SK-N-SH (cell line): ENCODE measurements around the gene SPATA6. TPM values are rescaled to one million over a fixed set of nuclear protein-coding genes. Genes with fewer than 3 reads are reported as not detected.

ENCODE experiments used
- CTCF ChIA-PET: fragments of 300-600, 350-600 bp; formaldehyde crosslinking; extraction: SDS; loops from one replicate; lab custom pipeline; 2021; lab: Yijun Ruan, JAX
- POLR2A ChIA-PET: fragments of 350-600 bp; sonication (Branson Sonifier 250); formaldehyde crosslinking; extraction: SDS; loops from one replicate; lab custom pipeline; 2020; ENCODE audit warnings: antibody characterized with exemption, inconsistent platforms; lab: Yijun Ruan, JAX
- DNase-seq: peaks from one replicate; pipeline ENCODE4 v3.0.0; 2012
- H2AFZ ChIP-seq: fragments of 200-600 bp; sonication (generic); 2 replicates; pipeline ENCODE4 v1.8.1; 2016; ENCODE audit warnings: antibody characterized with exemption, mild to moderate bottlenecking, low read depth
- H3F3A ChIP-seq: fragments of 200-600 bp; sonication (generic); replicated peaks from 2 replicates; pipeline ENCODE3; 2016; ENCODE audit warnings: antibody characterized with exemption, mild to moderate bottlenecking; ENCODE audit not compliant: insufficient read depth
- H3K27ac ChIP-seq, 2 experiments: fragments of 200-500 bp in 1 of 2; fragments of 200-600 bp in 1 of 2; sonication (Bioruptor generic) in 1 of 2; sonication (generic), shearing (Covaris generic) in 1 of 2; 2 replicates each; pipeline versions ENCODE4 v1.5.1 to v1.6.1; 2014 to 2016; ENCODE audit warnings: low read depth in 2 of 2, inconsistent platforms in 1 of 2, low read length in 1 of 2, mild to moderate bottlenecking in 1 of 2, mixed read lengths in 1 of 2
- H3K27me3 ChIP-seq: fragments of 200-600 bp; sonication (generic), shearing (Covaris generic); 2 replicates; pipeline ENCODE4 v1.6.1; 2016; ENCODE audit warnings: mixed run types; ENCODE audit not compliant: insufficient read depth
- H3K36me3 ChIP-seq, 2 experiments: fragments of 200-500 bp in 1 of 2; fragments of 200-600 bp in 1 of 2; sonication (Bioruptor generic) in 1 of 2; sonication (generic) in 1 of 2; replicated peaks in 1 of 2; 2 replicates each; pipeline versions ENCODE3 to v1.5.1; 2014 to 2016; ENCODE audit warnings: low read length in 1 of 2, mild to moderate bottlenecking in 1 of 2; ENCODE audit not compliant: insufficient read depth in 2 of 2, control insufficient read depth in 1 of 2
- H3K4me1 ChIP-seq, 2 experiments: fragments of 200-500 bp in 1 of 2; fragments of 200-600 bp in 1 of 2; sonication (Bioruptor generic) in 1 of 2; sonication (generic), shearing (Covaris generic) in 1 of 2; 2 replicates each; pipeline versions ENCODE4 v1.5.1 to v1.6.1; 2014 to 2016; ENCODE audit warnings: low read depth in 1 of 2, low read length in 1 of 2, mixed run types in 1 of 2; ENCODE audit not compliant: insufficient read depth in 2 of 2, control insufficient read depth in 1 of 2
- H3K4me2 ChIP-seq: fragments of 200-600 bp; sonication (generic), shearing (Covaris generic); 2 replicates; pipeline ENCODE4 v1.6.1; 2017; ENCODE audit warnings: mixed run types
- H3K4me3 ChIP-seq, 2 experiments: fragments of 200-500 bp in 1 of 2; fragments of 200-600 bp in 1 of 2; sonication (Bioruptor generic) in 1 of 2; sonication (generic), shearing (Covaris generic) in 1 of 2; 2 replicates each; pipeline versions ENCODE4 v1.5.1 to v1.8.1; 2014 to 2016; ENCODE audit warnings: low read depth in 2 of 2, inconsistent platforms in 1 of 2, low read length in 1 of 2, mild to moderate bottlenecking in 1 of 2, mixed read lengths in 1 of 2, moderate library complexity in 1 of 2
- H3K79me2 ChIP-seq: fragments of 200-600 bp; sonication (generic); 2 replicates; pipeline ENCODE4 v1.8.1; 2017; ENCODE audit warnings: mild to moderate bottlenecking; ENCODE audit not compliant: insufficient read depth
- H3K9ac ChIP-seq: fragments of 200-600 bp; sonication (generic); 2 replicates; pipeline ENCODE4 v1.6.1; 2017; ENCODE audit warnings: mixed run types
- H3K9me2 ChIP-seq: fragments of 200-600 bp; sonication (generic); 2 replicates; pipeline ENCODE4 v1.6.1; 2017; ENCODE audit warnings: mixed run types
- H3K9me3 ChIP-seq: fragments of 200-600 bp; sonication (generic); 2 replicates; pipeline ENCODE4 v1.6.1; 2017; ENCODE audit warnings: mixed run types, mild to moderate bottlenecking, moderate library complexity
- H4K20me1 ChIP-seq: fragments of 200-600 bp; sonication (generic); 2 replicates; pipeline ENCODE4 v1.6.1; 2017; ENCODE audit warnings: mild to moderate bottlenecking, mixed run types; ENCODE audit not compliant: insufficient read depth
- CTCF ChIP-seq: fragments of 200-600 bp; sonication (generic); IDR thresholded peaks from 2 replicates; pipeline ENCODE4 v1.6.1; 2017; ENCODE audit warnings: antibody characterized with exemption, mild to moderate bottlenecking, moderate library complexity
- ELF1 ChIP-seq: IDR thresholded peaks from 2 replicates; pipeline ENCODE4 v1.4.0; 2012
- EP300 ChIP-seq, 2 experiments: IDR thresholded peaks; 2 replicates each; pipeline versions ENCODE4 v1.4.0 to v1.6.1; 2012; ENCODE audit warnings: borderline replicate concordance in 1 of 2, low read depth in 1 of 2, low read length in 1 of 2
- EZH2phosphoT487 ChIP-seq: fragments of 200-600 bp; sonication (generic); IDR thresholded peaks from 2 replicates; pipeline ENCODE4 v1.6.1; 2017; ENCODE audit warnings: low read depth, mixed run types, mild to moderate bottlenecking, antibody characterized with exemption, moderate library complexity, borderline replicate concordance
- FOXM1 ChIP-seq: IDR thresholded peaks from 2 replicates; pipeline ENCODE4 v1.4.0; 2012; ENCODE audit warnings: low read depth, mild to moderate bottlenecking
- GATA2 ChIP-seq: sonication (generic); formaldehyde crosslinking; IDR thresholded peaks from 2 replicates; pipeline ENCODE4 v1.5.0; 2020; ENCODE audit warnings: mild to moderate bottlenecking, missing genetic modification reagents
- IRF3 ChIP-seq: fragments of 150-350 bp; IDR thresholded peaks from 2 replicates; pipeline ENCODE4 v1.6.1; 2016; ENCODE audit warnings: mild to moderate bottlenecking, low read depth, low read length
- JUND ChIP-seq: IDR thresholded peaks from 2 replicates; pipeline ENCODE4 v1.4.0; 2012
- MAX ChIP-seq: IDR thresholded peaks from 2 replicates; pipeline ENCODE4 v1.4.0; 2012; ENCODE audit warnings: low read depth
- MXI1 ChIP-seq: IDR thresholded peaks from 2 replicates; pipeline ENCODE4 v1.6.1; 2012; ENCODE audit warnings: mild to moderate bottlenecking, low read depth, low read length, improper control_type of control experiment
- NFIC ChIP-seq: IDR thresholded peaks from 2 replicates; pipeline ENCODE4 v1.4.0; 2012; ENCODE audit warnings: borderline replicate concordance
- NRF1 ChIP-seq: IDR thresholded peaks from 2 replicates; pipeline ENCODE4 v1.6.1; 2012; ENCODE audit warnings: low read depth, mild to moderate bottlenecking, low read length
- POLR2AphosphoS5 ChIP-seq: IDR thresholded peaks from 2 replicates; pipeline ENCODE4 v1.6.1; 2012; ENCODE audit warnings: low read depth, low read length
- RCOR1 ChIP-seq: fragments of 150-350 bp; IDR thresholded peaks from 2 replicates; pipeline ENCODE4 v1.6.1; 2017; ENCODE audit warnings: antibody characterized with exemption, low read length
- RXRA ChIP-seq: IDR thresholded peaks from 2 replicates; pipeline ENCODE4 v1.4.0; 2012; ENCODE audit warnings: low read depth, mild to moderate bottlenecking, borderline replicate concordance
- SIN3A ChIP-seq: IDR thresholded peaks from 2 replicates; pipeline ENCODE4 v1.6.1; 2012; ENCODE audit warnings: low read depth, mild to moderate bottlenecking, low read length, moderate library complexity, borderline replicate concordance
- SMC3 ChIP-seq: IDR thresholded peaks from 2 replicates; pipeline ENCODE4 v1.6.1; 2012; ENCODE audit warnings: low read depth, low read length, improper control_type of control experiment
- TEAD4 ChIP-seq: IDR thresholded peaks from 2 replicates; pipeline ENCODE4 v1.4.0; 2012; ENCODE audit warnings: mild to moderate bottlenecking, borderline replicate concordance; ENCODE audit not compliant: insufficient read depth
- WGBS: methylation state at CpG from one replicate; pipeline ENCODE4 v1.1.6; 2017; ENCODE audit warnings: low lambda C conversion rate; 5-methylcytosine and 5-hydroxymethylcytosine counted together
- polyA plus RNA-seq, 3 experiments: library from polyadenylated mRNA; depleted of rRNA; stranded (reverse); fragments of >200 nt; gene quantifications; 2 replicates each; pipeline ENCODE4 v1.2.3, GENCODE V29; 2012

SPATA6 gene
- polyA plus RNA-seq, 1 of the 3 experiments (the other 2 are of a cell fraction), result 2.4 TPM

GRCh38 chr1:48309564-48310082 is 162.4 kb downstream of the SPATA6 start:
- WGBS, result 72% methylated on average over 2 of the region's 2 CpGs

More at GRCh38 chr1:48309564-48310082, 162.4 kb downstream of the SPATA6 start:
- no peak overlapping the region for H3K9ac ChIP-seq
- no peak overlapping the region for H3K4me3 ChIP-seq
- ChIA-PET POLR2A (no interaction called here), CTCF (no interaction called here)
- H3K79me2 ChIP-seq, result no peaks in the 10 kb centered on the region
- no peaks in the 10 kb centered on the region for H3K9me2 ChIP-seq
- H3K9me3 ChIP-seq, result no peaks in the 10 kb centered on the region
- no peak for DNase-seq
- H3K27me3 ChIP-seq, result no peaks in the 10 kb centered on the region
- no peak overlapping the region for H3K27ac ChIP-seq
- no peaks in the 10 kb centered on the region for H3K4me1 ChIP-seq
- peaks cover 0 to 6% of the 10 kb centered on the region in 2 experiments for H3K36me3 ChIP-seq
- no peaks in the 10 kb centered on the region for H3F3A ChIP-seq
- no peak overlapping the region for H2AFZ ChIP-seq
- TF ChIP-seq MXI1 (no peak), MAX (no peak), TEAD4 (no peak), EP300 (IDR thresholded peaks at IDR 0.05; ENCODE audit: borderline replicate concordance in 1 of 2, low read depth in 1 of 2, low read length in 1 of 2) (no peak), NFIC (no peak), EZH2phosphoT487 (no peak), POLR2AphosphoS5 (no peak), RCOR1 (no peak), GATA2 (CRISPR knock-in tag) (no peak), SIN3A (no peak), RXRA (no peak), ELF1 (no peak), JUND (no peak), IRF3 (no peak), SMC3 (no peak), FOXM1 (no peak), CTCF (no peak), NRF1 (no peak)
- TF ChIP-seq, all 33 proteins: peak for 0
- no peak overlapping the region for H3K4me2 ChIP-seq
- H4K20me1 ChIP-seq, result no peaks in the 10 kb centered on the region
